A549 (cell line): ENCODE measurements around the gene SLC6A7. TPM values are rescaled to one million over a fixed set of nuclear protein-coding genes. Genes with fewer than 3 reads are reported as not detected.

ENCODE experiments used
- ATAC-seq, 2 experiments: fragments of 200-7000 bp in 1 of 2; fragments of >200 bp in 1 of 2; cut with Nextera tagmentation in 1 of 2; cut with Tn5 transposase in 1 of 2; 3 replicates each; pipeline versions ENCODE4 v1.8.0 to v1.9.1; 2018 to 2020; ENCODE audit warnings: mild to moderate bottlenecking in 1 of 2, moderate library complexity in 1 of 2
- CTCF ChIA-PET: fragments of 300-600 bp; sonication (Branson Sonifier 250); formaldehyde crosslinking; extraction: SDS; loops from one replicate; lab custom pipeline; 2021; ENCODE audit warnings: antibody characterized with exemption, inconsistent platforms; lab: Yijun Ruan, JAX
- POLR2A ChIA-PET: fragments of 350-600 bp; formaldehyde crosslinking; extraction: SDS; loops from one replicate; lab custom pipeline; 2021; ENCODE audit warnings: antibody characterized with exemption, inconsistent platforms; lab: Yijun Ruan, JAX
- DNase-seq, 2 experiments: peaks; one replicate each; pipeline versions ENCODE4 v3.0.0 to v3.0.0-alpha.2; 2011 to 2016; ENCODE audit warnings: low read depth in 1 of 2, low spot score in 1 of 2
- FAIRE-seq: peaks from 2 replicates; lab custom pipeline; 2011; peaks lifted over from hg19 to GRCh38; lab: Jason Lieb, UNC
- H3K27ac ChIP-seq, 2 experiments: fragments of >200 bp; sonication (Bioruptor Twin); formaldehyde crosslinking; 3 replicates each; pipeline ENCODE4 v1.5.1; 2016 to 2017
- H3K4me1 ChIP-seq: fragments of >200 bp; sonication (Bioruptor Twin); formaldehyde crosslinking; 3 replicates; pipeline ENCODE4 v1.6.1; 2016
- H3K4me2 ChIP-seq: fragments of >200 bp; sonication (Bioruptor Twin); formaldehyde crosslinking; 3 replicates; pipeline ENCODE4 v1.6.1; 2016
- H3K4me3 ChIP-seq: fragments of >200 bp; sonication (Bioruptor Twin); formaldehyde crosslinking; 3 replicates; pipeline ENCODE4 v1.5.1; 2016
- H3K9me3 ChIP-seq: fragments of >200 bp; sonication (Bioruptor Twin); formaldehyde crosslinking; 3 replicates; pipeline ENCODE4 v1.6.1; 2016
- CBX8 ChIP-seq: fragments of 200-600 bp; sonication (generic); IDR thresholded peaks from 2 replicates; pipeline ENCODE4 v1.6.1; 2016
- GATA3 ChIP-seq: IDR thresholded peaks from 2 replicates; pipeline ENCODE4 v1.6.1; 2012; ENCODE audit warnings: borderline replicate concordance
- KDM1A ChIP-seq: fragments of 200-600 bp; sonication (generic); IDR thresholded peaks from 2 replicates; pipeline ENCODE4 v1.6.1; 2016; ENCODE audit warnings: low read depth, mild to moderate bottlenecking
- MYC ChIP-seq: IDR thresholded peaks from 2 replicates; pipeline ENCODE4 v1.6.1; 2012; ENCODE audit warnings: mild to moderate bottlenecking, inconsistent platforms, low read length, improper control_type of control experiment, borderline replicate concordance
- NR3C1 ChIP-seq: fragments of >200 bp; sonication (Bioruptor Twin); formaldehyde crosslinking; IDR thresholded peaks from 3 replicates; pipeline ENCODE4 v1.6.1; 2017
- POLR2A ChIP-seq: IDR thresholded peaks from 2 replicates; pipeline ENCODE4 v1.6.1; 2012; ENCODE audit warnings: mild to moderate bottlenecking, low read length
- RARB ChIP-seq: fragments of 250-450 bp; sonication (Bioruptor Pico); IDR thresholded peaks from 2 replicates; pipeline ENCODE4 v1.8.0; 2021; ENCODE audit warnings: mild to moderate bottlenecking, moderate library complexity
- RNF2 ChIP-seq: fragments of 200-600 bp; sonication (generic); IDR thresholded peaks from 2 replicates; pipeline ENCODE4 v1.6.1; 2016; ENCODE audit warnings: low read depth, mild to moderate bottlenecking, antibody characterized with exemption, moderate library complexity, borderline replicate concordance
- SMC3 ChIP-seq: fragments of >200 bp; sonication (Bioruptor Twin); formaldehyde crosslinking; IDR thresholded peaks from 3 replicates; pipeline ENCODE4 v1.6.1; 2018; ENCODE audit warnings: inconsistent platforms
- SREBF2 ChIP-seq: fragments of 450-650 bp; IDR thresholded peaks from 2 replicates; pipeline ENCODE4 v1.6.1; 2014; ENCODE audit warnings: mild to moderate bottlenecking, moderate library complexity
- ZFP36 ChIP-seq: fragments of 450-650 bp; IDR thresholded peaks from 2 replicates; pipeline ENCODE4 v1.6.1; 2014; ENCODE audit warnings: borderline replicate concordance; ENCODE audit not compliant: partially characterized antibody
- ZNF302 ChIP-seq: fragments of 250-450 bp; sonication (Bioruptor Pico); IDR thresholded peaks from 2 replicates; pipeline ENCODE4 v1.9.0; 2021; ENCODE audit warnings: inconsistent platforms, mild to moderate bottlenecking, moderate library complexity
- WGBS: methylation state at CpG from one replicate; pipeline ENCODE4 v1.1.6; 2017; ENCODE audit errors: missing lambda C conversion rate; 5-methylcytosine and 5-hydroxymethylcytosine counted together
- polyA plus RNA-seq, 4 experiments: library from polyadenylated mRNA; depleted of rRNA in 3 of 4; stranded (reverse); fragments of >200 nt; fragmentation: RNase III in 1 of 4; extraction: RNeasy Plus Mini Kit Qiagen cat#74134 plus additional on column Dnase treatment in 1 of 4; gene quantifications; 2 replicates in 3 of 4; 3 replicates in 1 of 4; pipeline ENCODE4 v1.2.3, GENCODE V29; 2011 to 2017
- TF ChIP-seq, protein P1 (sequence below): fragments of >200 bp; sonication (Bioruptor Twin); formaldehyde crosslinking; IDR thresholded peaks from 3 replicates; pipeline ENCODE4 v1.6.1; 2016

Gene SLC6A7
- polyA plus RNA-seq, 2 of the 4 experiments (the other 2 are of a cell fraction): not detected

DNA sequence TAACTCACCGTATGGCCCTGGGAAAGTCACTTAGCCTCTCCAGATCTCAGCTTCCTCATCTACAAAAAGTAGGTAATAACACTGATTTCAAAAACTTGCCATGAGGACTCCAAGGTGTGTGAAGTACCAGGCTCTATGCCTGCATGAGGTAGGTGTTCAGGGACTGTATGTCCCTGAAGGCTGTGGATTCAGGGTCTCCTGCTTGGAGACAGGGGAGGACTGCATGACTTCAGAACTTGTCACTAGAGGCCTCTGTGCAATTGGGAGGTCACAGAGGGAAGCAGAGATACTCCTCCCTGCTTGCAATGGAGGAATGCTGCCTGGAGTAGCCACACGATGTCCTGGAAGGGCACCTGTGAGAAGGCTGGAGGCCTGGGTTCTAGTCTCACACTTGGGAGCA, 36.4 kb upstream of the SLC6A7 start (continued):
- no peak for TF ChIP-seq ZFP36

DNA sequence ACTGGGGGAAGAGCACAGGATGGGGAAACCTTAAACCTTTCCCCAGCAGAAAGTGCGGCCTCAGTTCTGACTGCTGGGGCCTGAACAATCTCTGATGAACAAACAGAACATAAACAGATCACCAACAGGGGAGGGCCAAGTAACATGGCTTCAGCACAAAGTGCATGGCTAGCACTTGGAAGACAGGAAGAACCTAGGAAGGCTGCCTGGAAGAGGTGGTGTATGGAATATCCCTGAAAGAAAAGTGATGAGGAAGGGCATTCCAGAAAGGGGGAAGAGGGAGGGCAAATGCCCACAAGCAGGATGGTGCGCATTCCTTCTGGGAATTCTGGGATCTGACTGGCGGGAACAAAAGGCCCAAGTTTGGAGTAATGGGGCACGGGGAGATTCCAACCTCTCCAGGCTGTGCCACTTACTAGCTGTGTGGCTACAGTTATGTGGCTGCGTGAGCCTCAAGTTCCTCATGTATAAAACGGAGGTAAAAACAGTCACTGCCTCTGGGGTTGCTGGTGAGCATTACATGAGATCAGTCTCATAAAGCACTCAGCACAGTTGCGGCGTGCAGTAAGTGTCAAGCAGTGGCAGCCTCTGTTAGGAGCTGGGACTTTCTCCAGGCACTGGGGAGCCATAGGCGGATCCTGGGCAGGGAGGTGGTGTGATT, 35.8 kb upstream of the SLC6A7 start:
- Histone ChIP-seq H3K27ac (0 out of 6 replicates have a peak overlapping the region, but pooled peaks of 1 of the 2 experiments have one; percentile 19), H3K4me2 (no peak overlapping the region), H3K9me3 (no peaks in the 10 kb centered on the region), H3K4me3 (no peak overlapping the region), H3K4me1 (no peaks in the 10 kb centered on the region)
- FAIRE-seq (no peak), ATAC-seq (peak; percentile 42 to 43; a peak in 5 of 6 replicates), DNase-seq (peak in 1 of 2 experiments; percentile 16)
- CTCF ChIA-PET: interaction anchor here (0.8 to 1.4 kb wide), 7 partner anchors 17 to 320 kb away, joined by 3 to 4 read pairs (median 3); no protein-coding TSS in a partner anchor
- TF ChIP-seq, protein P1, sequence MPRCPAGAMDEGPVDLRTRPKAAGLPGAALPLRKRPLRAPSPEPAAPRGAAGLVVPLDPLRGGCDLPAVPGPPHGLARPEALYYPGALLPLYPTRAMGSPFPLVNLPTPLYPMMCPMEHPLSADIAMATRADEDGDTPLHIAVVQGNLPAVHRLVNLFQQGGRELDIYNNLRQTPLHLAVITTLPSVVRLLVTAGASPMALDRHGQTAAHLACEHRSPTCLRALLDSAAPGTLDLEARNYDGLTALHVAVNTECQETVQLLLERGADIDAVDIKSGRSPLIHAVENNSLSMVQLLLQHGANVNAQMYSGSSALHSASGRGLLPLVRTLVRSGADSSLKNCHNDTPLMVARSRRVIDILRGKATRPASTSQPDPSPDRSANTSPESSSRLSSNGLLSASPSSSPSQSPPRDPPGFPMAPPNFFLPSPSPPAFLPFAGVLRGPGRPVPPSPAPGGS: no peak
- peak; percentile 80 for TF ChIP-seq ZFP36
- 87% methylated on average over 9 of the region's 9 CpGs for WGBS
- POLR2A ChIA-PET: interaction anchor here (0.7 kb wide), 1 partner anchor 11 kb away, joined by 3 read pairs; no protein-coding TSS in a partner anchor

DNA sequence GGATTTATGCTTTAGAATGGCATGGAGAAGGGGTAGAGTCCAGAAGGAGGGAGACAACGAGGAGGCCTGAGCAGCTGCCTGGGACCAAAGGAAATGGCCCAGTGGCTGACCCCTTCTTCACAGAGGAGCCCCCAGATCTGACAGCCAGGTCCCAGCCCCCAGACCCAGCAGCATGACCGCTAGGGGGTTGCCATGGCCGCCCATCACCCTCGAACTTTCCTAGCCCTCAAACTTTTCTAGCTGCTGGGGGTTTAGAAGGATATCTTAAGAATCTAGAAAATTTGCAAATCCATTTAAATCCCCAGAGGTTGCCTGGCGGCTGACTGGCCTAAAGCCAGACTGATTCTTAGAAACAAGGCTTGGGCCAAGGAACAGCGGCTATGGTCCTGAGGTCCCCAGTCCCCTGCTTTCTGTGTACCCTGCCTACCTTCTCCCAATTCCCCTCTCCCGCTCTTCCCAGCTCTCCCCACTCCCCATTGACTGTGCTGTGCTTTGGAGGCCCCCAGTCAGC, 35.2 kb upstream of the SLC6A7 start:
- POLR2A ChIA-PET: no interaction called here
- Histone ChIP-seq H3K27ac (0 out of 6 replicates have a peak overlapping the region, but pooled peaks of 1 of the 2 experiments have one; percentile 19), H3K9me3 (no peaks in the 10 kb centered on the region), H3K4me3 (no peak overlapping the region), H3K4me1 (no peaks in the 10 kb centered on the region), H3K4me2 (no peak overlapping the region)
- WGBS: 69% methylated on average over 6 of the region's 7 CpGs
- FAIRE-seq: no peak
- DNase-seq: no peak
- CTCF ChIA-PET: interaction anchor here (0.8 to 1.4 kb wide), 7 partner anchors 17 to 321 kb away, joined by 3 to 4 read pairs (median 3); no protein-coding TSS in a partner anchor
- TF ChIP-seq, protein P1: no peak
- ATAC-seq: no peak; a peak in 1 of 6 replicates

DNA sequence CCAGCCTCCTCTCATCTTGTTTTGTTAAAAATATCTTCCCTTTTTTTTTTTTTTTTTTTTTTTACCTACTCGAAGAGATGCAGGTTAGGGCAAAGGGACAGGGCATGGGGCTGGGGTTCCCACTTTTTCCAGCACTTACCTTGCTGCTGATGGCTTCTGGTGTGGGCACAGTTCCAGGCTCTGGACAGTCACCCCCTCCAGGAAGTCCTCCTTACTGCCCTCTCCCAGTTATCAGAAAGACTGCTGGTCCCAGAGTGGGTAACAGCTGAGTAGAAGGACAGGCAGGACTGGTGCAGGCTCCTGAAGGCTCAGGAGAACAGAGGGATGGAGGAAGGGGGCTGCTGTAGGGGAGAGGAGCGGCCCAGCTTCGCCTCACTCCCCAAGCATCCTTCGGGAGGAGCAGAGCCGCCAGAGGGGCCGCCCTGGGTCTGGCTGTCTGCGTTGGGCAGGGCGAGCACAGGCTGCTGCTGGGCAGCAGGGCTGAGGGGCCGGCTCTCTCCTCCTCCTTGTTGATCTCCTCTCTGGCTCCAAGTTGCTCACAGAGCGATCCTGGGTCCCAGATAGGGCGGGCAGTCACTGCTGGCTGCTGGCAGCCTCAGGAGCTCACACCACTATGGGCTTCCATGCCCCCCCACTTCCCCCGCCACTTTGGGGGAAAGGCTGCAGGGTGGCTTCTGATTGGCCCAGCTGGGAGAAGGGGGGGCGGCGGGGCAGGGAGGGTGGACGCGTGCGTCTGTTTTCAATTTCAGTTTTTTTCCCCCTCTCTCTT, 34.4 kb upstream of the SLC6A7 start, which contains the start of gene PDGFRB:
Gene PDGFRB (minus strand): TSS at position 588 of the 769 bp plus-strand sequence. CDS start 18,798 bp downstream, outside the sequence.
- Histone ChIP-seq H3K4me3 (no peak within 1 kb of the TSS), H3K27ac (peak within 1 kb of the TSS in 1 of 2 experiments; percentile 21; a peak in 2 of 6 replicates), H3K4me2 (no peak within 1 kb of the TSS), H3K9me3 (no peaks in the 10 kb centered on the region), H3K4me1 (no peaks in the 10 kb centered on the region)
- ChIA-PET POLR2A (no interaction called here), CTCF (interaction anchor here (0.8 to 8.8 kb wide), 5 partner anchors 16 to 322 kb away, joined by 3 to 140 read pairs (median 3); no protein-coding TSS in a partner anchor)
- 59% methylated on average over 10 of the region's 17 CpGs for WGBS
- peak in 1 of 2 experiments; percentile 51; a peak in 3 of 6 replicates for ATAC-seq
- DNase-seq: no peak
- TF ChIP-seq ZFP36 (peak; percentile 81), ZNF302 (no peak), POLR2A (no peak), NR3C1 (no peak)
- no peak for FAIRE-seq

DNA sequence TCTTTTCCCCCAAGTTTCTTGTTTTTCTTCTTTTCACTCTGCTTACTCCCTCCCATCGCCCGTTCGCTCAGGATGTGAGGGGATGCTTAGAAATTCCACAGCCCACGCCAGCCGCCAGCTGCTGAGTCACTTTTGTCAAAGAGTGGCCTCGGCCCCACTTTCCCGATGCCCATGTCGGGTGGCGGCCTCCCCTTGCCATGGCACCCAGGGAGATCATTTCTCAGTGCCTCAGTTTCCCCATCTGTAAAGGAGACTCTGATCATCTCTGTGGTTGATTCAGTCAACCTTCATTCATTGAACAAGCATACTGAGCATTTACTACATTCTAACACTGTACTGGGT, 33.9 kb upstream of the SLC6A7 start:
- Histone ChIP-seq H3K4me3 (no peak overlapping the region), H3K27ac (no peak overlapping the region), H3K4me2 (no peak overlapping the region), H3K4me1 (no peaks in the 10 kb centered on the region)
- ATAC-seq (no peak), FAIRE-seq (no peak)
- CTCF ChIA-PET: interaction anchor here (8.8 kb wide), 1 partner anchor 61 kb away, joined by 140 read pairs; no protein-coding TSS in a partner anchor
- 85% methylated on average over 9 of the region's 9 CpGs for WGBS
- POLR2A ChIA-PET: no interaction called here
- TF ChIP-seq SMC3: no peak
- no peak for TF ChIP-seq CBX8
- no peak for TF ChIP-seq KDM1A
- TF ChIP-seq GATA3: no peak
- no peak for TF ChIP-seq SREBF2
- TF ChIP-seq MYC: no peak
- TF ChIP-seq, protein P1: no peak
- no peak for TF ChIP-seq RNF2
- no peak for TF ChIP-seq RARB (CRISPR knock-in tag)
- TF ChIP-seq, all 56 proteins: peak for 0
- no peak for DNase-seq
- no peaks in the 10 kb centered on the region for H3K9me3 ChIP-seq
